T-helper 22 cell (primary cell): Measurements from ENCODE around the gene P4HA2.
"Not testable (repeated sequence)": the region's sequence is repeated elsewhere in the genome, so short reads cannot be mapped to it uniquely, and the experiment has no call there.

Experiments
- DNase-seq: peaks from one replicate; pipeline ENCODE4 v3.0.0-alpha.2; 2020; ENCODE audit warnings: low read depth

The P4HA2 gene

DNA sequence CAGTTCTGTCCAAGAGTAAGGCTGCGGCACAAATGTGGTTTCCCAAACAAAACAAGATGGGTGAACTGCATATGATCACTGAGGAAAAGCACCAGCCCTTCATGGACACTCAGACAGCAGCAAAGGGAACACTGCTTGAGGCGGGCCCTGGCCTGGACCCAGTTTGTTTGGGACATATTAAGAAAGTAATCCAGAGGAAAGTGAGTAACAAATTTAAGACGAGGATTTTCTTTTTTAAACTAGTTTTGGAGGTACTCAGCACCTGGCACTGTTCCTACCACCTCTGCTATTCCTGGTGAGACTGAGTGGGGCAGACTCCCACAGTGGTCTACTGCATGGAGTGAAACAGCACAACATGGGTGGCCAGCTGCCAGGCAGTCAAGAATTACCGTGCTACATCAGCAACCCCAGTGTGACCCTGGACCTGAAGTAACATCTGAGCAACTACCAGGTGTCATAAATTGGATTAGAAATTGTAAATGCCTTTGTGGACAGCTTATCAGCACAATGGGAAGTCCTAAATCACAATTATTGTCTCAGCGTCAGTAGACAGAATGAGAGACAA lies 28.5 kb downstream of the P4HA2 start:
- DNase-seq: no peak

DNA sequence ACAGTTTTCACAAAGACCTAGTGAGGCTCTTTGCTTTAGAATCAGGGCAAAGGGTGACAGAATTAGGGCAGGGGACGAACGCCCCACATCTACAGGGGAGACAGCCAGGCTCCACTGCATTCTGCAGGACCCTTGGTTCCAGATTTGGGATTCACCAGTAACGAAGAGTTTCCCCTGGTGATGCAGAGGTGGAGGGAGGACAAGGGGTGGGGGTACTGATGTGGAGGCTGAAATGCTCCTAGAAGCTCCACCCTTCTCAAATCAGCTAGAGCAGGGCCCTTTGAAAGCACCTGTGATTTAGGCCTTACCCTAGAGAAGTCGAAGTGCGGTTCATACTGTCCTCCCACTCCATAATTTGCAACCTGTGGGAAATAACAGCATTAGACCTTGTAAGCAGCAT lies 29.1 kb downstream of the P4HA2 start:
- DNase-seq: no peak

DNA sequence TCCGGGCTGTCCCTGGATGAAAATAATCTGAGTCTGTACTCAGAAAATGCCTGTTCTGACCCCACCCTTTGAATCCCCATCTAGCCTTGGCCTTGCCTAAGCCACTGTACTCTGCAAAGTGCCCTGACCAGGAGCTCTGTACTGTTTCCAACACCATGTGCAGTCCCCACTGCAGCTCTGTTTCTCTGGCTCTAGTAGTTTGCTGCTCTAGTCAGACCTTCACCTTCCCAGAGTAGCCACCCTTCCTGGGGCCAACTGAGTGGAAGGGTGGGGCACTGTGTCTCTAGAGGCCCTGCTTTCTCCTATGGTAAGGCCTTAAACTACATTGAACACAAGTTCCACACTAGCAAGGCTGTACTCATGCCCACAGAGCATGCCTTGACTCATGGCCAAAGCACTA lies 31.9 kb downstream of the P4HA2 start:
- no peak for DNase-seq

DNA sequence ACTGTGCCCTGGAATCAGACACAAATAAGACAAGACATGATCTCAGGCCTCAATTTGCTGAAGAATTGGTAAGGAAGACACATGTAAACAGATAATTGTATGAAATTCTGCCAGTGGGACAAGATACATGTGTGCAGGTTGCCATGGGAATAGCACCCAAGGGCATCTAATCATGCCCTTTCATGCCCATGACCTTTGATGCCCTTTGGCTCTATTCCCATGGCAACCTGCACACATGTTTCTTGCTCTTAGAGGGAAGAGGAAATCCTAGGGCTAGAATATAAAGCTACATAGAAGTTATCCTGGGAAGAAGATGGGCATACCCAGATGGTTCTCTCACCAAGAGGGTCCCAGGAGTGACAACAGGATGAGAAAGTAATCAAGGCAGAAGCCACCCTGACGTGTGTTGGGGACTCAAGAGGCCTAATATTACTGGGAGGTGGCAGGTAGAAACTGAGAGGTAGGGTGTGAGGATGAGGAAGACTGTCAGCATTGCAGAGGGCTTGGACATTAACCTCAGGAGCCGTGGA lies 34.4 kb downstream of the P4HA2 start:
- no peak for DNase-seq

DNA sequence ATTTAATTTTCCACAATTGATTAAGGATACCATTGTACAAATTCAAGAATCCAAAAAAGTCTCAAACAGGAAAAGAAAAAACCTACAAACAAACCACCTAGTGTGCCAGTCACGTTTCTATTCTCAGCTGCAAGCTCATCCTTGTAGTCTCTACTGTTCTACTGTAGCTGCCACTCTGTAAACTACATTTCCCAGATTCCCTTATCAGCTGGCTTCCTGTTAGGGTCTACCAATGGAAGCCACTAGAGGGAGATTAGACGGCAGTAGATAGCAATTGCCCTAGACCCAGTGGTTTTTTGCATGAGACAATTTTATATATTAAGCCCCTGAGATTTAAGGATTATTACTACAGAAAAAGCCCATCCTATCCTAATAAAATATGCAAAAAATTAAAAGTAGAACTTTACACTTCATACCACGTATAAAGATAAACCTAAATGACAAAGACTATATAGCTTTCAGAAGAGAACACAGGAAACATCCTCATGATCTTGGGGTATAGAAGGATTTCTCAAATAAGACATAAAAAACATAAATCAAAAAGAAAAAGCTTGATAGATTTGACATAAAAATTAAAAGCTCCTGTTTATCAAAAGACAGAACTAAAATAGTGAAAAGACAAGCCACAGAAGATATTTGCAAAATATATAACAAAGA lies 37.4 kb downstream of the P4HA2 start:
- no peak for DNase-seq

DNA sequence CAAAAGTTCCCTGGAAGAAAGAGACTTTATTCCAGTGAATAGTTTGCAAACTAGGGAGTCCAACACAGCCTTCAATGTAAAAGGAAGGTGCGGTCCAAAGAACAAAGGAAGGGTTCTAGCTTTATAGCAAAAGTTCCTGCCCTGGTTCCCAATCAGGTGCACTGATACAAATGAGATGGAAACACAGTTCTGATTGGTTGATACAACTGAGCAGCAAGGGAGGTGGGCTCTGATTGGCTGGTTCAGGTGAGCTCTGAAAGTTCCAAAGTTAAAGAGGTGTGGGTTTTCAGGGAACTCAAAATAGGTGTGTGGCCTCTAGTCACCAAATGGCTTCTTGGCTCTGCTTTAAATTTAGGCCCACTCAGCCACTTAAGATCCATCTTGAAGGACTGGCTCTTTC lies 43.1 kb downstream of the P4HA2 start:
- no peak for DNase-seq

DNA sequence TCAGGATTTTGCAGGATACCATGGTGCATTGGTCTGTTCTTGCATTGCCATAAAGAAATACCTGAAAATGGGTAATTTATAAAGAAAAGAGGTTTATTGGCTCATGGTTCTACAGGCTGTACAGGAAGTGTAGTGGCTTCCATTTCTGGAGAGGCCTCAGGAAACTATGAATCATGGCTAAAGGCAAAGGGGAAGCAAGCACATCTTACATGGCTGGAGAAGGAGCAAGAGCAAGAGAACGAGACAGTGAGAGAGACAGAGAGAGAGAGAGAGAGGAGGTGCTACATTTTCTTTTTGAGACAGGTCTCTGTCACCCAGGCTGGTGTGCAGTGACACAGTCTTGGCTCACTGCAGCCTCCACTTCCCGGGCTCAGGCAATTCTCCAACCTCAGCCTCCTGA lies 43.9 kb downstream of the P4HA2 start:
- DNase-seq: no peak

DNA sequence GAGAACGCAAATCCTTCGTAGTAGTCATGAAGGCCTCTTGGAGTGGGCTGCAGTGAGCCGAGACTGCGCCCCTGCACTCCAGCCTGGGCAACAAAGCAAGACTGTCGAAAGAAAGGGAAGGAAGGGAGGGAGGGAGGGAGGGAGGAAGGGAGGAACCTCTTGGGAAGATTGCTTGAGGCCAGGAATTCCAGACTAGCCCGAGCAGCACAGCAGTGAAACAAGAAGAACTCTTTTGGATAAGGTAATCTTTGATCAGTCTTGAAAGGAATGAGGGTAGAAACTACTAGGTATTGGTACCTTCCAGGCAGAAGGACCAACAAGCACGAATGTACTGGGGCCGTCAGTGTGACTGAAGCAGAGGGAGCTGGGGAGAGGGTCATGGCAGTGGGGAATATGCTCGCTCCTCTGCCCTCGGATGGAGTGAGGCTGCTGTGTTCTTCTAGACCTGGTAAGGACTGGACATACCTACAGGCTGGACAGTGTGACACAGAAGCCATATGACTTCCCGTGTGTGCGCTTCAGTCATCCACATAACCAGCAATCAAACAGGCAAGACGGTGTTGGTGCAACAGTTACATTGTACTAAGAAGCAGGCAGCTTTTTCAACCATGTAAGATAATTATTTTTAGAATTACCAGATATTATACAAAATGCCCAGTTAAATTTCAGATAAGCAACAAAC lies 45.2 kb downstream of the P4HA2 start:
- DNase-seq: no peak

DNA sequence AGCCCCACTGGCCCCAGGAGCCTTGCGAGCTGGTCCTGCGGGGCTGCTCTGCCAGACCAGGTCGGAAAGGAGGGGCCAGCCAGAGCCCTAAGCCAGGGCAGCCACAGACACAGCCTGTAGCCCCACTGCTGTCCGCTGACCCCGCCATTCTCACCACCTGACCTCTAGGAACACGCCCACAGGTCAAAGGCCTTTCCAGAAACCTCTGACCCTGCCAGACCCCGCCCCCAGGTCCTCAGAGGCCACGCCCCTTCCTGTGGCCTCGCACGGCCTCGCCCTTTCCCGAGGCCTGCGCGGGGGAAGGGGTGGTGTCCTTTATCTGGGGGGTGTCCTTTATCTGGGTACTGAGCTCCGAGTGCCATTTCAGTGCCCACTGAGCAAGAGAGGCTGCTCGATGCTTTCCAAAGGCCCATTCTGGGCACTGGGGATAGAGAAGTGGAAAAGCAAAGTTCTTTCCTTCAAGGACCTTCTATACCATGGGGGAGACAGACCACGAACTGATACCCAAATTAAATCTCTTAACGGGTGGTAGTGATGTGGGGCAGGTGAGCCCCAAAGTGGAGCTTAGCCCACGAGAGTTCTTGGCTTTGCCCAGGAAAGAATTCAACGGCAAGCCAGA lies 46.5 kb downstream of the P4HA2 start:
- no peak for DNase-seq

DNA sequence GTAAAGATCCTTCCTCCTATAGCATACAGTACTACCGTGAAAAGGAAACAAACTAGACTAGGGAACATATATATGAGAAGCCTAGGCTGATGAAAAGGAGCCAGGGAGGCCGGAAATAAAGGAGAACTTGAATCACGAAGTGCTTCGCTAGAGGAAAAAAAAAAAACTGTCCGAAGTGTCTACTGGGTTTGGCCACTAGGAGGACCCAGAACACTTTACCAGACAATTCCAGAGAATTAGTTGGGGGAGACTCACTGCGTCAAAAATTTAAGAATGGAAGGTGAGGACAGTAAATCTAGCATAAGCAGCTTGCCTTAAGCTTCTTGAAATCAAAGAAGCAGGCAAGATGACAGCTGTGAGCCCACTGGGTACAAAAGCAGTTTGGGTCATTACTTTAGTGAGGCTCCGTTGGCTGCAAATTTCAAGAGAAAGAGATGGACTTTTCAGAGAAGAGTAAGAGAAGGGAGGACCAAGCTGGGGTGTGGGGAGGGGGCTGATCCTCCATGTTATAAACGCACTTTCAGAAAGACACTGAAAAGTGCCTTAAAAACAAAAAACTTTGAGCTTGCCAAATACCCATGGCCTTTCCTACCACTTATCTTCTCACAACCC lies 47.4 kb downstream of the P4HA2 start:
- DNase-seq: no peak

DNA sequence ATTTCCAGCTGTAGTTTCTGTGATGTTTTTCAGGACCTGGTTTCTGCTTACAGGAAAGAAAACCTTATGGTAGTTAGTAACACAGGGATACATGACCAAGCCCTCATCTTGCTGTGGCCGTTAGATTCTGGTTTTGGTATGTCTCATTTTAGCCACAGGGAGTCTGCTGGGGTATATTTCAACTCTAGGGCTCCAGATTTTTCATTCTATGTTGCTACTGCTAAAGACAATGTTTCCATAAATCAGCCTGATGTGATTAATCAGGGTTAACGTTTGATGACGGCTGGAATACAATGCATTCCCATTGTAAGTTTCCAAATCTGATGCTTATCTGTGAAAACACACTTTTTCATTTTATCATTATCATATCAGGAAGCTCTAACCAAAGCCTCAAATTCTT lies 48.2 kb downstream of the P4HA2 start:
- DNase-seq: no peak

DNA sequence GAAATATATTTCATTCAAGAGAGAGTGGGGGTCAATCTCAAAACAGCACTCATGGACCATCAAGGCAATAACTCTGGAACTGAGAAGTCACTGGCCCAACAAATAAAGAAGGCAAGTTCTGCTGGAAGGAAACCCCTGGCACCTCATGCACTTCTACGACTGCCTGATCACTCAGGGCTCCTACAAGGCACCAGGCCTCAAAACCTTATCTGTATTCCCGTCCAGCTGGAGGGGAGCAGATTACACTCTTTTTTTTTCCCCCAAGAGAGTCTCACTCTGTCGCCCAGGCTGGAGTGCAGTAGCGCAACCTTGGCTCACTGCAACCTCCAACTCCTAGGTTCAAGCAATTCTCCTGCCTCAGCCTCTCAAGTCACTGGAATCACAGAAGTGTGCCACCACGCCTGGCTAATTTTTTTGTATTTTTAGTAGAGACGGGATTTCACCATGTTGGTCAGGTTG lies 49.9 kb downstream of the P4HA2 start:
- no peak for DNase-seq

DNA sequence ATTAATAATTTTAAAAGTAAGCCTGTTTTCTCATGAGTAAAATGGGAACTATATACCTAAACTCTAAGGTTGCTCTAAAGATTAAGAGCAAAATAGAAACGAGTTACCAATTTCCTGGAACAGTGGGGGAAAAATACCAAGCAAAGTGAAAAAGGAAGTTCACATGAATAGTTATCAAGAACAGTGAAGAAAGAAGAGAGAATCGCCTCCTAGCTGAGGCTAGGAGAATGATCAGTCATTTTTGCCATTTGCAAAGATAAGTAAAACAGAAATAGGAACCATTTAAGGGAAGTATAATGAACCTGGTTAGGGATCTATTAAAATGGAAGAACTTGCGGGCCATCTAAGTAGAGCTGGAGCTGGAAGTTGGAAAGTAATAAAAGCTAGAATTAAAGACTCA lies 50.7 kb downstream of the P4HA2 start:
- DNase-seq: no peak

DNA sequence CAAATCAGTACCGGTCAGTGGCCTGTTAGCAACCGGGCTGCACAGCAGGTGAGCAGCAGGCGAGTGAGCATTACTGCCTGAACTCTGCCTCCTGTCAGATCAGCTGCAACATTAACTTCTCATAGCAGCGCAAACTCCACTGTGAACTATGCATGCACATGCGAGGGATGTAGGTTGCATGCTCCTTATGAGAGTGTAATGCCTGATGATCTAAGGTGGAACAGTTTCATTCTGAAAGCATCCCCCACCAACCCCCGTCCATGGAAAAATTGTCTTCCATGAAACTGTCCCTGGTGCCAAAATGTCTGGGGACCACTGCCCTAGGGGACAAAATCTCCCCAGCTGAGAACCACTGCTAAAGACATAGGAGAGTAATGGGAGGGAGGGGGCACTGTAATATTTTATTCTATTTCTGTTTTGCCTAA lies 51.1 kb downstream of the P4HA2 start:
- DNase-seq: no peak

DNA sequence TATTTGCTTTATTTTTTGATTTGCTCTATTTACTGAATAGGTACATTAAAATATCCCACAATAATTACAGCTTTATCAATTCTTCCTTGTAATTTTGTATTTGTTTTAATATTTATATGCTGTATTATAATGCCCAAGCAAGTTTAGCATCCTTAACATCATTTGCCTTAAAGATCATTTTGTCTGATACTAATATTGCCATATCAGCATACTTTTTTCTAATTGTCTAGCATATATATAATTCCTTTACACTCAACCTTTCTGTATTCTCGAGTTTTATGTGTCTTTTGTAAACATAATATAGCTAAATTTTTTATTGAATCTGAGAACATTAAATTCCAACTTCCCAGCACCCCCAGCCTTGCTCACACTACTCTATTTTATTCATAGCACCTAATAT lies 64.7 kb downstream of the P4HA2 start:
- no peak for DNase-seq

DNA sequence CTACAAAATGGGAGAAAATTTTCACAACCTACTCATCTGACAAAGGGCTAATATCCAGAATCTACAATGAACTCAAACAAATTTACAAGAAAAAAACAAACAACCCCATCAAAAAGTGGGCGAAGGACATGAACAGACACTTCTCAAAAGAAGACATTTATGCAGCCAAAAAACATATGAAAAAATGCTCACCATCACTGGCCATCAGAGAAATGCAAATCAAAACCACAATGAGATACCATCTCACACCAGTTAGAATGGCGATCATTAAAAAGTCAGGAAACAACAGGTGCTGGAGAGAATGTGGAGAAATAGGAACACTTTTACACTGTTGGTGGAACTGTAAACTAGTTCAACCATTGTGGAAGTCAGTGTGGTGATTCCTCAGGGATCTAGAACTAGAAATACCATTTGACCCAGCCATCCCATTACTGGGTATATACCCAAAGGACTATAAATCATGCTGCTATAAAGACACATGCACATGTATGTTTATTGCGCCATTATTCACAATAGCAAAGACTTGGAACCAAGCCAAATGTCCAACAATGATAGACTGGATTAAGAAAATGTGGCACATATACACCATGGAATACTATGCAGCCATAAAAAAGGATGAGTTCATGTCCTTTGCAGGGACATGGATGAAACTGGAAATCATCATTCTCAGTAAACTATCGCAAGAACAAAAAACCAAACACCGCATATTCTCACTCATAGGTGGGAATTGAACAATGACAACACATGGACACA lies 65.9 kb downstream of the P4HA2 start:
- not testable (repeated sequence) for DNase-seq

DNA sequence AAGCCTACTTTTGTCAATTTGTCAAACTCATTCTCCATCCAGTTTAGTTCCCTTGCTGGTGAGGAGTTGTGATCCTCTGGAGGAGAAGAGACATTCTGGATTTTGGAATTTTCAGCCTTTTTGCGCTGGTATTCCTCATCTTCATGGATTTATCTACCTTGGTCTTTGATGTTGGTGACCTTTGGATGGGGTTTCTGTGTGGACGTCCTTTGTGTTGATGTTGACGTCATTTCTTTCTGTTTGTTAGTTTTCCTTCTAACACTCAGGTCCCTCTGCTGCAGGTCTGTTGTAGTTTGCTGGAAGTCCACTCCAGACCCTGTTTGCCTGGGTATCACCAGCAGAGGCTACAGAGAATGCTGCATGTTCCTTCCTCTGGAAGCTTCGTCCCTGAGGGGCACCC lies 71.2 kb downstream of the P4HA2 start:
- DNase-seq: no peak

DNA sequence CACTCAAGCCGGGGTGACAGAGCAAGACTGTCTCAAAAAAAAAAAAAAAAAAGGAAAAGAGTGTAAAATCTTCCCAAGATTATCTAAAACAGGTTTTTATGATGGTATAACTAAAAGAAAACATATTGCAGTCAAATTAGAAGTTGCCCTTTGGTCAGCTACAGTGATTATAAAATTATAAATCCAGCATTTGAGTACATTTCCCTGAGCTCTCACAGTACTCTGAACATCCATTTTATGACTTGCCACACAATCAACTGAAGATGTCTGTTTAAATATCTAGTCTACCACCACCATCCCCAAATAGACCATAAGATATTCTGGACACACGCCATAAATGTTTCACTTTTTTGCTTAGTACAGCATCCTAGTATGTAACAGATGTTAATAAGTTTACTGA lies 77.1 kb downstream of the P4HA2 start:
- DNase-seq: no peak

DNA sequence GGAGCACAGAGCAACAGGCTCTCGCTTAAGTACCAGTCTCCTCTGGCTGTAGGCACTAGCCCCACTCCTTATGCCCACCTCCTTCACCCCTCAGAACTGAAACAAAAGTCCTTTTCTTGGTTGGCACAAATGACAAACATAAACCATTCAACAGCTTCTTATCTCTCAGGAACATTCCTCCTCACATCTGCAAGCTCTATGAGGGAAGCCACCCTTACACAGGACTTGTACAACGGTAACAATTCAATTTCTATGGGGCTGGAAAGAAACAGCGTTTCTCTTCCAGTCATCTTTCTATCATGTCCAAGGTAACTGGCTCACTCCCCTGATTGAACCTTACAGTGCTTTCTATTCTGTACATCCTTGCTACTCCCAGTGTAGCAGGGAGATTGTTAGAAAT lies 80.0 kb downstream of the P4HA2 start:
- no peak for DNase-seq

DNA sequence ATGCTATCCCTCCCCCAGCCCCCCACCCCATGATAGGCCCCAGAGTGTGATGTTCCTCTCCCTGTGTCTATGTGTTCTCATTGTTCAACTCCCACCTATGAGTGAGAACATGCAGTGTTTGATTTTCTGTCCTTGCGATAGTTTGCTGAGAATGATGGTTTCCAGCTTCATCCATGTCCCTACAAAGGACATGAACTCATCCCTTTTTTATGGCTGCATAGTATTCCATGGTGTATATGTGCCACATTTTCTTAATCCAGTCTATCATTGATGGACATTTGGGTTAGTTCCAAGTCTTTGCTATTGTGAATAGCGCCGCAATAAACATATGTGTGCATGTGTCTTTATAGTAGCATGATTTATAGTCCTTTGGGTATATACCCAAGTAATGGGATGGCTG lies 82.3 kb downstream of the P4HA2 start:
- not testable (repeated sequence) for DNase-seq

DNA sequence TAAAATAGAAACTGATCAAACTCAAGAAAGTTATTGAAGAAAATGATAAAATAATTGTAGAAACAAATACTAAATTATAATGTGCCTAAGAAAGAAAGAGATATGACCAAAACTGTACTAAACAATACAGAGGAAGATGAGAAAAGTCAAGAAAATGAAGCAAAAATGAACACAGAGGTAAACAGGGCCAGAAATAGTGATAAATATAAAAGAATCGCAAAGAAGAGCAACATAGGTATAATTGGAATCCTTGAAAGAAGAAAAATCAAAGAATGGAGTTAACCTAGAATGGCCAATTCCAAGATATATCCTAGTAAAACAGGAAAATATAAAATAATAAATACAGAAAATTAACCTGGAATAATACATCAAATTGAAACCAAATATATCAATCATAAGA lies 84.5 kb downstream of the P4HA2 start:
- no peak for DNase-seq

DNA sequence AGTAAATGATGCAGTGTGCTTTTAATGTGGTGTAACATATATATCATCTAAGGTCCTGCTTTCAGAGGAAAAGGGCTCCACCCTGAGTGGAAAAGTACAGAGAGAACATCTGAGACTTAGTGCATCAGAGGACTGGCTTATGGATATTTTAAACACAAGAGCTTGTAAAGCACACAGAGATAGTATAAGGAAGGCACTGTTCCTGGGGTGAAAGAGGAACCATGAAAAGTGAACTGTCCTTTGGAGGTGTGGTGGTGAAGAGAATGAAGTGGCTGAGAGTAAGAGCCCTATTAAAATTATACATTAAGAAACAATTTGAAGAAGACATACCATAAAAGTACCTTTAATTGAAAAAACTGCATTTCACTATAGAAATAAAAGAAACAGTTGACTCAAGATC lies 85.2 kb downstream of the P4HA2 start:
- DNase-seq: no peak
